HG02870 (cell line): ENCODE results near the gene RFPL1.

Experiments
- ATAC-seq: cut with Tn5 transposase; IDR thresholded peaks from one replicate; pipeline ENCODE4 v1.9.1; 2021; ENCODE audit warnings: mild to moderate bottlenecking, moderate library complexity; ENCODE audit not compliant: unreplicated experiment

RFPL1 gene

DNA sequence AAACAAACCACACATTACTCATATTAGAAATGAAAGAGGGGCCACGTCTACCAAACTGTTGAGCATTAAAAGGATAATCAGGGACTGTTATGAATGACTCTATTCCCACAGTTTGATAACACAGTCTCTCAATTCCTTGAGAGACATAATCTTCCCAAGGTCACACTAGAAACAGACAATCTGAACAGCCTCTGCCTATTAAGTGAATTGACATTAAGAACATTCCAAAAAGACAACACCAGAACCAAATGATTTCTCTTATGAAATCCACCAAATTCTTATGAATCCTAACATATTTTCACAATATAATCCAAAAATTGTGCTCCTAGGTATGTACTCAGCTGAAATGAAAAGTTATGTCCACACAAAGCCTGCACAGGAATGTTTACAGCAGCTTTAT lies 4.6 kb downstream of the RFPL1 start:
- no peak for ATAC-seq

DNA sequence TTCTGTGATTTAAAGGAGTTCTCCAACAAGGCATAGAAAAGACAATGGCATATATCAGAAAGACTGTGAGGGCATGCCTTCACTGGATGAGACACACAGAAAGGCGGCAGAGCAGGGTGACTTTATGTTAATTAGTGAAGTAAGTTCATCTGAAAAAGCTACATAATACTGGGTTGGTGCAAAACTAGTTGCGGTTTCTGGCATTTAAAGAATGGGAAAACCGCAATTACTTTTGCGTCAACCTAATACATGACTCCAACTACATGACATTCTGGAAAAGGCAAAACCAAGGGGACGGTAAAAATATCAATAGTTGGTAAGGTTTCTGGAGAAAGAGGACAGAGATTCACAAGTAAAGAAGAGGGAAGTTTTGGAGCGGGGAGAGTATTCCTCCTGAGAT lies 5.1 kb downstream of the RFPL1 start:
- ATAC-seq: no peak

GRCh38 chr22:29443861-29444792 lies 5.7 kb downstream of the RFPL1 start:
- no peak for ATAC-seq

DNA sequence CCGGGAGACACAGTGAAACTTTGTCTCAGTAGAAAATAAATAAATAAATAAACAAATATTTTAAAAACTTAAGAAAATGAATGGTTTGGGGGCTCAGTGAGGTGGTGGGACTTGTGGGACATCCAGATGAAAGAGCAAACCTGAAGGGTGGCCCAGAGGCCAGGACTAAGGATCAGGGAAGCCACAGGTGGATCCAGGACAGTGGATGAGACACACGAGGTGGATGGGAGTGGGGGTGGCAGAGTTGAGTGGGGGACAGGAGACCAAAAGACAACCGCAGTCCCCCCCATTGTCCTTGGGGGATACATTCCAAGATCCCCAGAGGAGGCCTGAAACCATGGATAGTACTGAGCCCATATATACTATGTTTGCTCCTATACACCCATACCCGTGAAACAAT lies 7.1 kb downstream of the RFPL1 start:
- ATAC-seq: no peak

GRCh38 chr22:29447906-29448305 lies 9.5 kb downstream of the RFPL1 start:
- ATAC-seq: no peak

DNA sequence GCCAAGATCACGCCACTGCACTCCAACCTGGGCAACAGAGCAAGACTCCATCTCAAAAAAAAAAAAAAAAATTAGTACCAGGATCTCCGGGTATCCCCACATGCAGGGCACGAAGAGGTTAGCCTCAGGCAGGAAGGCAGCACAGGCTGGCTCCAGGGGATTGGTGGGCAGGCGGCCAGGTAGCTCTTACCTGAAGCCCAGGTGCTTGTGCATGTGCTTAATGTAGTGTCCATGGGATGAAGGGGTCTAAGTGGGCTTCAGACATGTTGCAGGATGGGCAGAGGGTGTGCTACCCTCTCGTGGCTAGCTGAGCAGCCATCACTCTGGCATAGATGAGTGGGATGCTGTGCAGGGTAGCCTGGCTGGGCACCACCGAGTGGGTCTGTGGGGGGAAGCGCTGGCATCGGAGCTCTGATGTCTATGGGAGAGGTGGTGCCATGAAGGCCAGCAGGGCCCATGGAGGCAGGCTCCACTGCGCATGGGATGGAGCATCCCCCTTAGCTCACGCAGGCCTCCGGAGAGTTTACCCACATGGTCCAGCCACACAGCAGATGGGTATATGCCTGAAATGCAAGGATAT lies 11.0 kb downstream of the RFPL1 start:
- no peak for ATAC-seq

DNA sequence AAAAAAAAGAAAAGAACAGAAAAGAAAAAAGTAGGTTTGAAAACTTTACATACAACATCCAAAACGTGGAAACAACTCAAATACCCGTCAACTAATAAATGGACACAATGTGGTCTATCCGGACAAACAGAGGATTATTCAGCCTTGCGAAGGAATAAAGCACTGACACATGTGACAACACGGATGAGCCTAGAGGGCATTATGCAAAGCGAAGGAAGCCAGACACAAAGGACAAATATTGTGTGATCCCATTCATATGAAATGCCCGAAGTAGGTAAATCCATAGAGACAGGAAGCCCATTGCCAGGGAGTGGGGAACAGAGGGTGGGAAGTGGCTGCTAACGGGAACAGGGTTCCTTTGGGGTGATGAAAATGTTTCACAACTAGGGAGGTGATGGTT lies 11.8 kb downstream of the RFPL1 start:
- no peak for ATAC-seq

DNA sequence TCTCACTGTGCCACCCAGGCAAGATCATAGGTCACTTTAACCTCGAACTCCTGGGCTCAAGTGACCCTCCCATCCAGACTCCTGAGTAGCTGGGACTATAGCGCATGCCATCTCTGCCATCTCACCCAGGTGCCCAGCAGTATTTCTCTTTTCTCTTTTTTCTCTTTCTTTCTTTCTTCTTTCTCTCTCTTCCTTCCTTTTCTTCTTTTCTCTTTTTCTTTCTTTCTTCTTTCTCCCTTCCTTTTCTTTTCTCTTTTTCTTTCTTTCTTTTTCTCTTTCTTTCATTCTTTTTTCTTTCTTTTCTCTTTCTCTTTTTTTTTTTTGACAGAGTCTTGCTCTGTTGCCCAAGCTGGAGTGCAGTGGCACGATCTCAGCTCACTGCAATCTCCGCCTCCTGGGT lies 13.5 kb downstream of the RFPL1 start:
- ATAC-seq: no peak

DNA sequence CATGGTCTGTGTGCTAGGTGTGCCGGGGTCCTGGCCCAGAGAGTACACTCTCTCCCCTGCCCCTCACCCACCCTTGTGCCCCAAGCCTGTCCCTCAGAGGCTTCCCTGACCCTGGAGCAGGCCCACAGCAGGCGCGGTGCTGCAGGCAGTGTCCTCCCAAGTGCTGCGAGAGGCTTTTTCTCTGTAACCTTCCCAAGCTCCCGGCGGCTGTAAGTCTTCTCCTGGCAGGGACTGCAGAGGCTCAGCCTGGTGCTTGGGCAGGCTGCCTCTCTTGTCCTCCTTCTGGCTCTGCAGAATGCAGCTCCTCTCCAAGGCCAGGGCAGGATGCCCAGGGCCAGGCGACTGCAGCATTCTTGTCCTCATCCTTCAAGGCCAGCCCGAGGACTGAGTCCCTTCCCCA lies 15.9 kb downstream of the RFPL1 start:
- no peak for ATAC-seq

DNA sequence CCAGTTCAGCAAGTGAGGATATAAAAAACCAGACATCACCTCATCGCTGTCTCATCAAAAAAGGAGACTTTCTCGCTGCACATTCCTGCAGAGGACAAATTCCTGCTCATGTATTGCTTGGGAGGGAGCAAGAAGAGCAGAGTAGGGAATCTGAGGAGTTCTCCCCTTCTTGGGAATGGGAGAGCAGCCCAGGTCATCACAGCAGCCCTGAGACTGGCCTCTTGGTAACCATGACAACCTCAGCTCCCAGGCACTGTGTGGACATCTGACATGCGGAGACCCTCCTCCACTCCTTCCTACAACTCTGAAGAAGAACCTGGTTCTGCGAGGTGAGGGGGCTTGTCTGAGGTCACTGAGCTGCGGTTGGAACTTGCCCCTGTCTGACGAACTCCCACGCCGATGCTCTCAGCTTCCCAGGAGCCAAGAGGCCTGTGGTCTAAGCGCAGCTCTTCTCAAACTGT lies 17.9 kb downstream of the RFPL1 start:
- no peak for ATAC-seq

GRCh38 chr22:29457730-29458129 lies 19.3 kb downstream of the RFPL1 start:
- ATAC-seq: no peak

GRCh38 chr22:29458551-29458950 lies 20.2 kb downstream of the RFPL1 start:
- ATAC-seq: no peak

DNA sequence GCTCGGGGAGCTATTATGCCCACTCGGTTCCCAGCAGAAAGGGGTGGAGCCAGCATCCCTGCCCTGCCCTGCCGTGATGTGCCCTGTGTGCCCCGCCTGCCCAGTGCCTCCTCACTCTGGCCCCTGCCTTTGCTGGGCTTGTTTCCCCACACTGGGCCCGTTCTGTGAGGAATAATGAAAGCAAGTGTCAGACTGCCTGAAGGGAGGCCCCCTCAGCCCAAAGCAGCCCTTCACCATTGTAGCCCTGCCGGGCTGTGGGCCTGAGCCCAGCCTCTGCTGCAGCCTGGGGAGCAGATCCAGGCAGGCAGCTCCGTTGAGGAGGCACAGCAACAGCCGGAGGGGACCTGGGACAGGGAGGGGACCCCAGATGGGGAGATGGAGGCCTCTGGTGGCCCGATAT lies 21.4 kb downstream of the RFPL1 start:
- ATAC-seq: no peak

DNA sequence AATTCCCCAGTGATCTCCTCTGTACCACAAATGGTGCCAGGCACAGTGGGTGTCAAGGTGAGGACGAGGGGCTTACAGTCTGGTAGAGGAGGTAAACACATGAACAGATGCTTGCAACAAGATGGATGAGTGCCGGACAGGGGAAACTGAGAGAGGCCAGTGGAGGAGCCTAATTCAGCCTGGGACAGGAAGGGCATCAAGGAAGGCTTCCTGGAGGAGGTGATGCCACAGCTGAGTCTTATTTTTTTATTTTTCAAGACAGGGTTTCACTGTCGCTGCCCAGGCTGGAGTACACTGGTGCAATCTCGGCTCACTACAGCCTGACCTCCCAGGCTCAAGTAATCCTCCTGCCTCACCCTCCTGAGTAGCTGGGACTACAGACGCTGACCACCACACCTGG lies 22.9 kb downstream of the RFPL1 start:
- no peak for ATAC-seq

- ATAC-seq: no peak
These were observed 25.2 kb downstream of the RFPL1 start for GRCh38 chr22:29463629-29464028.

- ATAC-seq: no peak
These were observed 26.2 kb downstream of the RFPL1 start for GRCh38 chr22:29464581-29464980.

- no peak for ATAC-seq
These were observed 31.4 kb downstream of the RFPL1 start for GRCh38 chr22:29469755-29470154.

DNA sequence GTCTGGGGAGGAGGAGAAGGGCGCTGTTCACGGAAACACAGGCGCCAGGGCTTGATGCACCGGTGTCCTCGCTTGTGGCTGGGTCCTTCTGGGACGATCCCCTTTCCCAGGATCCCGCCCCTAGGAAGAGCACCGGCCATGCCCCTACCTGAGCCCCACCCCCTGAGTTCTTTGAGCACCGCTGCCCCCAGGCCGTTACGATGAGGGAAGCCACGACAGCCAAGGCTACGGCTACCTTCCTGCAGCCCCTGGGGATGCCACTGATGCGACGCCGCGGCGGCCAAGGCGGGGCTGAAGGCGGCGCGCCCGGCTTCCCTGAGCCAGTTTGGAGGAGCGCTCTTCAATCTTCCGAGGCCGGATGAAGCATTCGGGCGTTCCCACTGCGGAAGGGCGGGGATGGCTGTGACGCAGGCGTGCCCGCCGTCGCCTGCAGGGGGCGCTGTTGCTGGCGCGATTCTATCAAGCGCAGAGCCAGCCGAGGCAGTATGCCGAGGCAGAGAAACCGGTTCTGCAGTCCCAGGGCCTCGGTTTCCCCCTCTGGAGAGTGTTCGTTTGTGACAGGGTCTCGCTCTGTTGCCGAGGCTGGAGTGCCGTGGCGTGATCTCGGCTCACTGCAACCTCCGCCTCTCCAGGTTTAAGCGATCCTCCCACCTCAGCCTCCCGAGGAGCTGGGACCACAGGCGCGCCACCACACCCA lies 31.9 kb downstream of the RFPL1 start:
- ATAC-seq: no peak

DNA sequence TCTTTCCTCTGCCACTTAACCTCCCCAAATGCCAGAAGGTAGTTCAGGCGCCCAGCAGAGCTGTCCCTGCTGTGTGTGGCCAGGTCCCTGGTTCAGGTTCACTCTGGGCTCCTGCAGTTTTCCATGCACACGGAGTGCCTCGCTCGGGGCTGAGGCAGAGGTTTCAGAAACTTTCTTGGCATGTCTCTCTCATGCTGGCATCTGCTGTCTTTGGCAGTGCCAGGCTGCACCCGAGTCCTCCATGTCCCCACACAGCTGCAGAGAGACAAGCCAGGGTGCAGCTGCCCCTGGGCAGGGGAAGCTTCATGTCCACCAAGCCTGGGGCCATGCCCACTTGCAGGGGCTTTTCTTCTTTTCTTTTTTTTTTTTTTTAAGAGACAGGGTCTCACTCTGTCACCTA lies 34.6 kb downstream of the RFPL1 start:
- no peak for ATAC-seq

DNA sequence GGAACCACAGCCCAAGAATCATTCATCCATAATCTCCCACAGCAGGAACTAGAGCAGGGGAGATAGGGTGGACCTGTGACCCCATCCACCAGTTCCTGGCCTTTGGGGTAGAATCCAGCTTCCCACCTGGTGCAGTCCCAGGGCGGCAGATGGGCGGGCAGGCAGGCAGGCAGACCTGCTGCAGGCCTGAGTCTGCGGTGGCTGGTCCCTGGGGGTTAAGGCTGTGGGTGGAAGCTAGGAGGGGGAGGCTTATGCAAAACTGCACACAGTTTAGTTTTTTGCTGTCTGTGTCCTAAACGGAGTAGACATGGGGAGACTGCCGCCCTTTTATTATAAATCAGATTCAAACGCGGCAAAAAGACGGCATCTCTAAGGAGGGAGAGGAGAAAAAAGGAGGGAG lies 37.2 kb downstream of the RFPL1 start:
- ATAC-seq: no peak

- ATAC-seq: no peak
These were observed 37.7 kb downstream of the RFPL1 start for GRCh38 chr22:29476116-29476515.
